Measurements from ENCODE around the gene RPA4. TPM values are rescaled to one million over a fixed set of nuclear protein-coding genes. Genes with fewer than 3 reads are reported as not detected.
"Not testable (repeated sequence)": the region's sequence is repeated elsewhere in the genome, so short reads cannot be mapped to it uniquely, and the experiment has no call there.

Gene RPA4, protein sequence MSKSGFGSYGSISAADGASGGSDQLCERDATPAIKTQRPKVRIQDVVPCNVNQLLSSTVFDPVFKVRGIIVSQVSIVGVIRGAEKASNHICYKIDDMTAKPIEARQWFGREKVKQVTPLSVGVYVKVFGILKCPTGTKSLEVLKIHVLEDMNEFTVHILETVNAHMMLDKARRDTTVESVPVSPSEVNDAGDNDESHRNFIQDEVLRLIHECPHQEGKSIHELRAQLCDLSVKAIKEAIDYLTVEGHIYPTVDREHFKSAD
- polyA plus RNA-seq (2013) = 0.41 TPM

DNA sequence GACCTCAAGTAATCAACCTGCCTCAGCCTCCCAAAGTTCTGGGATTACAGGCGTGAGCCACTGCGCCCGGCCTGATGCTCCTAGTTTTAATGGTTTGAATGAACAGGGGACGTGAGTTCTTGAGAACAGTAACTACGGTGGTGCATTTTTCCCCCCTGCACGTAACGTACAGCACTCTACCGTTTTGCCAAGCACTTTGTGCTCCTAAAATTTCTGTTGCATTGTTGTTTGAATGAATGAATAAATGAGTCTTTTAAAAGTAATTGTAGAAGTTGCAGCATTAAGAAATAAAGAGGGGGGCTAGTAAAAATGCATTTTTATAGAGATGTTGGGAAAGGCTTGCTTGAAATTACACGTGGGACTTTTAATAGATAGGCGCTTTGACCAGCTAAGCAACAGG lies at the start of gene RPA4:
Gene RPA4, plus strand, starts transcription at position 301 of the 400 bp plus-strand sequence. CDS start 403 bp downstream, outside the sequence.
- DNase-seq = no peak
- WGBS (ENCODE audit: insufficient coverage) = 94% methylated on average over 9 of the region's 10 CpGs
- ChIA-PET CTCF (no interaction called here), POLR2A (no interaction called here)
- Histone ChIP-seq H3K27ac (ENCODE audit: insufficient read depth in 1 of 2, low read depth in 1 of 2, low read length in 2 of 2, poor library complexity in 1 of 2, severe bottlenecking in 2 of 2) (no peak within 1 kb of the TSS), H3K9me3 (ENCODE audit: control extremely low read depth in 1 of 5, control insufficient read depth in 4 of 5, insufficient read depth in 2 of 5, low read depth in 1 of 5, low read length in 4 of 5) (no peaks in the 10 kb centered on the region), H3K36me3 (ENCODE audit: control insufficient read depth in 4 of 4, insufficient read depth in 4 of 4, low read length in 3 of 4) (peaks cover 0 to 6% (median 2%) of the 10 kb centered on the region in 4 experiments), H3K4me1 (ENCODE audit: control extremely low read depth in 1 of 4, control insufficient read depth in 4 of 4, insufficient read depth in 4 of 4, low read length in 3 of 4) (no peaks in the 10 kb centered on the region), H3K4me3 (ENCODE audit: control insufficient read depth in 1 of 7, extremely low read depth in 1 of 7, insufficient read depth in 4 of 7, low read depth in 2 of 7, low read length in 6 of 7) (no peak within 1 kb of the TSS), H3K27me3 (replicated peaks in 2 of 5; ENCODE audit: control insufficient read depth in 4 of 5, insufficient read depth in 5 of 5, low read length in 4 of 5) (no peaks in the 10 kb centered on the region)

DNA sequence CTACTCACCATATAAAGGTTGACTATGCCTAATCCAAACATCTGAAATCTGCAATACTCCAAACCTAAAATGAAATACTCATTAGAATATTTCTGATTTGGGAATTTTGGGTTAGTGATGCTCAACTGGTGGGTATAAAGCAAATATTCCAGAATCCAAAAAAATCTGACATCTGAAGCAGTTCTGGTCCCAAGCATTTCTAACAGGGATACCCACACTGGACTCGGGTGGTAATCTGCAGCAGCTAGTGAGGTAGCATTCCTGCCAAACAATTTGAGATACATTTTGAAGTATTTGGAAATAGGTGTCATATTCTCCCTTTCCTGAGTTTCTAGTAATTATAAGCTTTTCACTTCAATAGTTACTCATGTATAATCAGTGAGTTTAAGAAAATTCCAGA lies 49.6 kb upstream of the RPA4 start:
- POLR2A ChIA-PET = no interaction called here
- Histone ChIP-seq H3K9me3 (ENCODE audit: control extremely low read depth in 1 of 5, control insufficient read depth in 4 of 5, insufficient read depth in 2 of 5, low read depth in 1 of 5, low read length in 4 of 5) (no peaks in the 10 kb centered on the region), H3K27ac (ENCODE audit: insufficient read depth in 1 of 2, low read depth in 1 of 2, low read length in 2 of 2, poor library complexity in 1 of 2, severe bottlenecking in 2 of 2) (no peak overlapping the region), H3K4me3 (ENCODE audit: control insufficient read depth in 1 of 7, extremely low read depth in 1 of 7, insufficient read depth in 4 of 7, low read depth in 2 of 7, low read length in 6 of 7) (no peak overlapping the region), H3K27me3 (replicated peaks in 2 of 5; ENCODE audit: control insufficient read depth in 4 of 5, insufficient read depth in 5 of 5, low read length in 4 of 5) (no peaks in the 10 kb centered on the region), H3K4me1 (ENCODE audit: control extremely low read depth in 1 of 4, control insufficient read depth in 4 of 4, insufficient read depth in 4 of 4, low read length in 3 of 4) (no peaks in the 10 kb centered on the region), H3K36me3 (ENCODE audit: control insufficient read depth in 4 of 4, insufficient read depth in 4 of 4, low read length in 3 of 4) (no peaks in the 10 kb centered on the region)
- no CpG with 5 or more reads among the region's 1 CpG for WGBS (ENCODE audit: insufficient coverage)
- no peak for DNase-seq
- CTCF ChIA-PET = no interaction called here

DNA sequence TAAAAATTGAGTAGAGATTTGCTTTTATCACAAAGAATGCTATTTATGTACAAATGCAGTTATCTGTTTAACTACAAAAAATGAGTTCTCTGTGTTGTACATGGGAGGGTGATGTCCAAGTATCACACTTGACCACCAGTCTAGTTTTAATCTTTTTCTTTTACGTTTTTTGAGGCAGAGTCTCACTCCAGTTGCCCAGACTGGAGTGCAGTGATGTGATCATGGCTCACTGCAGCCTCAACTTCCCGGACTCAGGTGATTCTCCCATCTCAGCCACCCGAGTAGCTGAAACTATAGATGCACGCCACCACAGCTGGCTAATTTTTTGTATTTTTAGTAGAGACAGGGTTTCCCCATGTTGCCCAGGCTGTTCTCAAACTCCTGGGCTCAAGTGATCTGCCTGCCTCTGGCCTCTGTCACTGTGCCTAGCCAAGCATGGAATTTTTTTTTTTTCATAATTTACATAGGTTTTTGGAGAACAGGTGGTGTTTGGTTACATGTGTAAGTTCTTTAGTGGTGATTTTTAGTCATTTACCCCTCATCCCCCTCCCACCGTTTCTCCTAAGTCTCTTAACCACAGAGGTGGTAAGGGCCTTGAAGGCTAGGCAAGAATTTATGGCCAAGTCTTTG lies 47.9 kb upstream of the RPA4 start:
- ChIA-PET POLR2A (no interaction called here), CTCF (no interaction called here)
- Histone ChIP-seq H3K36me3 (ENCODE audit: control insufficient read depth in 4 of 4, insufficient read depth in 4 of 4, low read length in 3 of 4) (no peaks in the 10 kb centered on the region), H3K27ac (ENCODE audit: insufficient read depth in 1 of 2, low read depth in 1 of 2, low read length in 2 of 2, poor library complexity in 1 of 2, severe bottlenecking in 2 of 2) (no peak overlapping the region), H3K4me1 (ENCODE audit: control extremely low read depth in 1 of 4, control insufficient read depth in 4 of 4, insufficient read depth in 4 of 4, low read length in 3 of 4) (no peaks in the 10 kb centered on the region), H3K9me3 (ENCODE audit: control extremely low read depth in 1 of 5, control insufficient read depth in 4 of 5, insufficient read depth in 2 of 5, low read depth in 1 of 5, low read length in 4 of 5) (no peaks in the 10 kb centered on the region), H3K4me3 (ENCODE audit: control insufficient read depth in 1 of 7, extremely low read depth in 1 of 7, insufficient read depth in 4 of 7, low read depth in 2 of 7, low read length in 6 of 7) (no peak overlapping the region), H3K27me3 (replicated peaks in 2 of 5; ENCODE audit: control insufficient read depth in 4 of 5, insufficient read depth in 5 of 5, low read length in 4 of 5) (no peaks in the 10 kb centered on the region)
- DNase-seq = peak in 1 of 3 donors; percentile 0
- 68% methylated on average over 2 of the region's 5 CpGs for WGBS (ENCODE audit: insufficient coverage)

DNA sequence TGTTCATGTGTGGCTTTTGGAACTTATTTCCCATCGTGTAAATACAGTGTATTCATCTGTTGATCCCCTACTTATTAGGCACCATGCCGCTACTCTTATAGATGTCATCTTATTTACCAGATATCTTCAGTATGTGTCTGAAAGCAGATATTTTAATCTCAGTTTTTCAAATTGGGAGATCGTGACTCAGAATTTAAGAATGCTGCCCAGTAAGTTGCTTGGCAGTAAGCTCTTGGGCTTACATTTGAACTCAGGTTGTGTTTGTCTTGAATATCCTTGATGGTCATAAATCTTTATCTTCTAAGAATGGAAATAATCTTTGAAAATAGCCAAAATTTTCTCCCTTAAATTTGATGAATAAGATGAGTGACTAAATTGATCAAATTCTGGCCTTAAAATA lies 45.9 kb upstream of the RPA4 start:
- ChIA-PET CTCF (no interaction called here), POLR2A (no interaction called here)
- no peaks in the 10 kb centered on the region for H3K4me1 ChIP-seq (ENCODE audit: control extremely low read depth in 1 of 4, control insufficient read depth in 4 of 4, insufficient read depth in 4 of 4, low read length in 3 of 4)
- no peak for DNase-seq
- H3K4me3 ChIP-seq (ENCODE audit: control insufficient read depth in 1 of 7, extremely low read depth in 1 of 7, insufficient read depth in 4 of 7, low read depth in 2 of 7, low read length in 6 of 7) = no peak overlapping the region
- 50% methylated on average over 1 of the region's 3 CpGs for WGBS (ENCODE audit: insufficient coverage)
- no peak overlapping the region for H3K27ac ChIP-seq (ENCODE audit: insufficient read depth in 1 of 2, low read depth in 1 of 2, low read length in 2 of 2, poor library complexity in 1 of 2, severe bottlenecking in 2 of 2)
- no peaks in the 10 kb centered on the region for H3K27me3 ChIP-seq (replicated peaks in 2 of 5; ENCODE audit: control insufficient read depth in 4 of 5, insufficient read depth in 5 of 5, low read length in 4 of 5)
- H3K9me3 ChIP-seq (ENCODE audit: control extremely low read depth in 1 of 5, control insufficient read depth in 4 of 5, insufficient read depth in 2 of 5, low read depth in 1 of 5, low read length in 4 of 5) = no peaks in the 10 kb centered on the region
- H3K36me3 ChIP-seq (ENCODE audit: control insufficient read depth in 4 of 4, insufficient read depth in 4 of 4, low read length in 3 of 4) = no peaks in the 10 kb centered on the region

DNA sequence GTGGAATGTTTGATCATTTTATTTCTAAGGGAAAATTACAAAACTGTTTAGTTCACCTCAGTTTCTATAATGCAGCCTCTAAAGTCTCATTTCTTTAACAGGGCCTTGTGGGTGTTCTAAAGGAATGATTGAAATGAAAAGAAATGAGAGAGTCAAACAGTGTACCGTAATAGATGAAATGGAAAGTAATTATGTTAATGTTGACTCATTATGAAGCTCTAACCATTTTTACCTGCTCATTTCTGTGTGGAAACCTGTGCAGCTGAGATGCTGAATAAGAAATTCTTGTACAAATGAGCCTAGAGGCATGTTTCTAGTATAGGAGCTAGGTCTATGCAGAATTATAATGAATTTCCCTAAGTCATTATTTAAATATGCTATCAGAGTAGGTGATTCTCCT lies 45.2 kb upstream of the RPA4 start:
- POLR2A ChIA-PET = no interaction called here
- Histone ChIP-seq H3K27ac (ENCODE audit: insufficient read depth in 1 of 2, low read depth in 1 of 2, low read length in 2 of 2, poor library complexity in 1 of 2, severe bottlenecking in 2 of 2) (no peak overlapping the region), H3K36me3 (ENCODE audit: control insufficient read depth in 4 of 4, insufficient read depth in 4 of 4, low read length in 3 of 4) (peaks cover 0 to under 1% (median 0%) of the 10 kb centered on the region in 4 experiments), H3K9me3 (ENCODE audit: control extremely low read depth in 1 of 5, control insufficient read depth in 4 of 5, insufficient read depth in 2 of 5, low read depth in 1 of 5, low read length in 4 of 5) (no peaks in the 10 kb centered on the region), H3K4me1 (ENCODE audit: control extremely low read depth in 1 of 4, control insufficient read depth in 4 of 4, insufficient read depth in 4 of 4, low read length in 3 of 4) (no peaks in the 10 kb centered on the region), H3K4me3 (ENCODE audit: control insufficient read depth in 1 of 7, extremely low read depth in 1 of 7, insufficient read depth in 4 of 7, low read depth in 2 of 7, low read length in 6 of 7) (no peak overlapping the region), H3K27me3 (replicated peaks in 2 of 5; ENCODE audit: control insufficient read depth in 4 of 5, insufficient read depth in 5 of 5, low read length in 4 of 5) (no peaks in the 10 kb centered on the region)
- WGBS (ENCODE audit: insufficient coverage) = 83% methylated on average over 1 of the region's 1 CpG
- no peak for DNase-seq
- CTCF ChIA-PET = no interaction called here

DNA sequence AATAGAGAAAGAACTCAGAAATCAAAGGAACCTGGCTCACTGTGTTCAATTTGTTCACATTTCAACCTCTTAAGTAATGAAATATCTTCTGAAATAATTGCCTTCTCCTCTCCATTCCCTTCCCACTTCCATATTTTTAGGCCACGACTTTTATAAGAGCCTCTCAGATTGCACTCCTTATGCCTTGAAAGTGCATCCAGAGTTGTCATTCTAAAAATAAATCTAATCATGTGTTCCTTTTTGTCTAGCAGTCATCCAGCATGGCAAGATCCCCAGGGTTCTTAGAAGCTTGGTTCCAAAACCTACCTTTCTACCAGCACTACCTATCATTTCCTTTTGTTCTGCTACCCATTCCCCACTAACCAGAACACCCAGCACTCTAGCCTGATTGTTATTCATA lies 42.4 kb upstream of the RPA4 start:
- Histone ChIP-seq H3K9me3 (ENCODE audit: control extremely low read depth in 1 of 5, control insufficient read depth in 4 of 5, insufficient read depth in 2 of 5, low read depth in 1 of 5, low read length in 4 of 5) (no peaks in the 10 kb centered on the region), H3K27ac (ENCODE audit: insufficient read depth in 1 of 2, low read depth in 1 of 2, low read length in 2 of 2, poor library complexity in 1 of 2, severe bottlenecking in 2 of 2) (no peak overlapping the region), H3K4me3 (ENCODE audit: control insufficient read depth in 1 of 7, extremely low read depth in 1 of 7, insufficient read depth in 4 of 7, low read depth in 2 of 7, low read length in 6 of 7) (no peak overlapping the region), H3K4me1 (ENCODE audit: control extremely low read depth in 1 of 4, control insufficient read depth in 4 of 4, insufficient read depth in 4 of 4, low read length in 3 of 4) (no peaks in the 10 kb centered on the region), H3K36me3 (ENCODE audit: control insufficient read depth in 4 of 4, insufficient read depth in 4 of 4, low read length in 3 of 4) (peaks cover 0 to 2% (median 0%) of the 10 kb centered on the region in 4 experiments), H3K27me3 (replicated peaks in 2 of 5; ENCODE audit: control insufficient read depth in 4 of 5, insufficient read depth in 5 of 5, low read length in 4 of 5) (no peaks in the 10 kb centered on the region)
- 100% methylated on average over 1 of the region's 1 CpG for WGBS (ENCODE audit: insufficient coverage)
- no peak for DNase-seq
- CTCF ChIA-PET = no interaction called here
- POLR2A ChIA-PET = no interaction called here

DNA sequence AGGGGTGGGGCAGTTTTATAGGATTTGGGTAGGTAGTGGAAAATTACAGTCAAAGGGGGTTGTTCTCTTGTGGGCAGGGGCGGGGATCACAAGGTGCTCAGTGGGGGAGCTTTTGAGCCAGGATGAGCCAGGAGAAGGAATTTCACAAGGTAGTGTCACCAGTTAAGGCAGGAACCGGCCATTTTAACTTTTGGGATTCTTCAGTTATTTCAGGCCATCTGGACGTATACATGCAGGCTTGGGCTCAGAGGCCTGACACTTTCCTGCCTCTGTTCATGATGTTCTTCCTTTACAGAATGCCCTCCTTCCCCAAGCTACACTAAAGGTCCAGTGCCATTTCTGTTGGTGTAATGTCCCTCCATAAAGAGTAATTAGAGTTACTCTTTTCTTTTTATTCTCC lies 41.8 kb upstream of the RPA4 start:
- H3K9me3 ChIP-seq (ENCODE audit: control extremely low read depth in 1 of 5, control insufficient read depth in 4 of 5, insufficient read depth in 2 of 5, low read depth in 1 of 5, low read length in 4 of 5); H3K27me3 ChIP-seq (replicated peaks in 2 of 5; ENCODE audit: control insufficient read depth in 4 of 5, insufficient read depth in 5 of 5, low read length in 4 of 5); DNase-seq; H3K36me3 ChIP-seq (ENCODE audit: control insufficient read depth in 4 of 4, insufficient read depth in 4 of 4, low read length in 3 of 4); H3K27ac ChIP-seq (ENCODE audit: insufficient read depth in 1 of 2, low read depth in 1 of 2, low read length in 2 of 2, poor library complexity in 1 of 2, severe bottlenecking in 2 of 2); POLR2A ChIA-PET; H3K4me1 ChIP-seq (ENCODE audit: control extremely low read depth in 1 of 4, control insufficient read depth in 4 of 4, insufficient read depth in 4 of 4, low read length in 3 of 4); H3K4me3 ChIP-seq (ENCODE audit: control insufficient read depth in 1 of 7, extremely low read depth in 1 of 7, insufficient read depth in 4 of 7, low read depth in 2 of 7, low read length in 6 of 7); CTCF ChIA-PET: not testable (repeated sequence)
- WGBS (ENCODE audit: insufficient coverage) = 60% methylated on average over 2 of the region's 3 CpGs

Measured in common myeloid progenitor, CD34-positive (primary cell).